Lower leg skin (tissue), 3 donors: ENCODE data around the gene DDN.

Experiments used
- POLR2A ChIP-seq, 2 donors: fragments of 450-650 bp; IDR thresholded peaks; one replicate each; pipeline ENCODE4 v1.6.1; 2016 to 2017; ENCODE audit warnings: antibody characterized with exemption in 2 of 2, mild to moderate bottlenecking in 1 of 2, moderate library complexity in 1 of 2
- TF ChIP-seq, protein P1 (sequence below), 3 donors: fragments of 450-650 bp; IDR thresholded peaks; one replicate each; pipeline ENCODE4 v1.5.1; 2016; ENCODE audit warnings: antibody characterized with exemption in 3 of 3, mild to moderate bottlenecking in 3 of 3, moderate library complexity in 2 of 3

DNA sequence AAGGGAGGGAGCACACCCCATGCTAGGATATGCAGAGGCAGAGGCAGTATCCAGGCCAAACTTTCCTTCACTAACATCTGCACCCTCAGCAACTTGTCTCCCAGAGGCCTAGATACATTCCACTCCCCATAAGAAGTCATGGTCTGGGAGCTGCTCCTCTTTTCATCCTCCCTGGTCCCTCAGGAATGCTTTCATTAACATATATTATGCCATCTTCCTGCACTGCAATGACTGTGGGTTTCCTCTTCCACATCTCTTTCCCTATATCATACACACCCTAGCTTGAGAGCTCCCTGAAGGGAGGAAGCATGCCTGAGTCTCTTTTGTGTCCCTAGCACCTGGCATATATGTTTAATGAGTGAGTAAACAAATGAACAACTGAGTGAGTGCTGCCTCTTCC, 8.6 kb downstream of the DDN start:
- TF ChIP-seq, protein P1, sequence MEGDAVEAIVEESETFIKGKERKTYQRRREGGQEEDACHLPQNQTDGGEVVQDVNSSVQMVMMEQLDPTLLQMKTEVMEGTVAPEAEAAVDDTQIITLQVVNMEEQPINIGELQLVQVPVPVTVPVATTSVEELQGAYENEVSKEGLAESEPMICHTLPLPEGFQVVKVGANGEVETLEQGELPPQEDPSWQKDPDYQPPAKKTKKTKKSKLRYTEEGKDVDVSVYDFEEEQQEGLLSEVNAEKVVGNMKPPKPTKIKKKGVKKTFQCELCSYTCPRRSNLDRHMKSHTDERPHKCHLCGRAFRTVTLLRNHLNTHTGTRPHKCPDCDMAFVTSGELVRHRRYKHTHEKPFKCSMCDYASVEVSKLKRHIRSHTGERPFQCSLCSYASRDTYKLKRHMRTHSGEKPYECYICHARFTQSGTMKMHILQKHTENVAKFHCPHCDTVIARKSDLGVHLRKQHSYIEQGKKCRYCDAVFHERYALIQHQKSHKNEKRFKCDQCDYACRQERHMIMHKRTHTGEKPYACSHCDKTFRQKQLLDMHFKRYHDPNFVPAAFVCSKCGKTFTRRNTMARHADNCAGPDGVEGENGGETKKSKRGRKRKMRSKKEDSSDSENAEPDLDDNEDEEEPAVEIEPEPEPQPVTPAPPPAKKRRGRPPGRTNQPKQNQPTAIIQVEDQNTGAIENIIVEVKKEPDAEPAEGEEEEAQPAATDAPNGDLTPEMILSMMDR (IDR thresholded peaks at IDR 0.05) = no peak
- TF ChIP-seq POLR2A (IDR thresholded peaks at IDR 0.05) = no peak
